ENCODE data around the gene SLC1A2. TPM values are rescaled to one million over a fixed set of nuclear protein-coding genes. Genes with fewer than 3 reads are reported as not detected.

The SLC1A2 gene
- total RNA-seq, 1 experiment from 2014 or later: 0.25 TPM

GRCh38 chr11:35321111-35321510 is 98.2 kb downstream of the SLC1A2 start:
- Histone ChIP-seq H4K20me1 (ENCODE audit: insufficient read depth) (no peaks in the 10 kb centered on the region), H3K9me3 (ENCODE audit: control insufficient read depth in 1 of 2, insufficient read depth in 1 of 2, low read depth in 1 of 2, low read length in 2 of 2) (no peaks in the 10 kb centered on the region), H3K9ac (ENCODE audit: low read length) (no peak overlapping the region), H3K79me2 (ENCODE audit: insufficient read depth, low read length) (no peaks in the 10 kb centered on the region), H2AFZ (ENCODE audit: low read depth, low read length, poor library complexity, severe bottlenecking) (no peak overlapping the region), H3K27me3 (ENCODE audit: insufficient read depth, low read length) (no peaks in the 10 kb centered on the region), H3K4me1 (ENCODE audit: control insufficient read depth in 1 of 2, insufficient read depth in 2 of 2, low read length in 2 of 2) (peaks cover 0 to 8% of the 10 kb centered on the region in 2 experiments; a peak in 1 of 4 replicates), H3K9me2 (ENCODE audit: insufficient read depth) (no peaks in the 10 kb centered on the region), H3K4me3 (replicated peaks in 1 of 2; ENCODE audit: low read depth in 1 of 2, low read length in 2 of 2) (no peak overlapping the region), H3K27ac (ENCODE audit: low read depth, low read length) (no peak overlapping the region), H3K36me3 (ENCODE audit: control insufficient read depth in 1 of 2, insufficient read depth in 2 of 2, low read length in 2 of 2) (no peaks in the 10 kb centered on the region), H3K4me2 (ENCODE audit: low read length) (no peak overlapping the region)
- CTCF ChIA-PET: no interaction called here
- no TSS peak for BruUV-seq (replicated peaks)
- TF ChIP-seq EZH2phosphoT487 (IDR thresholded peaks at IDR 0.05; ENCODE audit: borderline replicate concordance) (no peak), SIN3A (IDR thresholded peaks at IDR 0.05; ENCODE audit: low read depth) (no peak), ZFX (IDR thresholded peaks at IDR 0.05) (no peak), CBX3 (IDR thresholded peaks at IDR 0.05; ENCODE audit: low read depth) (no peak), SRF (IDR thresholded peaks at IDR 0.05; ENCODE audit: low read depth) (no peak), ELF1 (IDR thresholded peaks at IDR 0.05; ENCODE audit: borderline replicate concordance, low read depth) (no peak), EGR1 (IDR thresholded peaks at IDR 0.05; ENCODE audit: low read depth) (no peak), POLR2A (IDR thresholded peaks at IDR 0.05; ENCODE audit: borderline replicate concordance, extremely low read depth, insufficient read depth, insufficient read length) (no peak), TCF7L2 (IDR thresholded peaks at IDR 0.05; ENCODE audit: borderline replicate concordance, extremely low read depth, insufficient read depth, insufficient read length) (no peak), EZH2 (IDR thresholded peaks at IDR 0.05) (no peak), SP1 (IDR thresholded peaks at IDR 0.05; ENCODE audit: low read depth) (no peak), RAD21 (IDR thresholded peaks at IDR 0.05; ENCODE audit: low read depth) (no peak), CEBPB (IDR thresholded peaks at IDR 0.05; ENCODE audit: low read depth) (no peak), FOSL1 (IDR thresholded peaks at IDR 0.05; ENCODE audit: low read depth) (no peak), MAX (IDR thresholded peaks at IDR 0.05) (no peak), REST (IDR thresholded peaks at IDR 0.05; ENCODE audit: low read depth) (no peak)
- TF ChIP-seq, protein P1, sequence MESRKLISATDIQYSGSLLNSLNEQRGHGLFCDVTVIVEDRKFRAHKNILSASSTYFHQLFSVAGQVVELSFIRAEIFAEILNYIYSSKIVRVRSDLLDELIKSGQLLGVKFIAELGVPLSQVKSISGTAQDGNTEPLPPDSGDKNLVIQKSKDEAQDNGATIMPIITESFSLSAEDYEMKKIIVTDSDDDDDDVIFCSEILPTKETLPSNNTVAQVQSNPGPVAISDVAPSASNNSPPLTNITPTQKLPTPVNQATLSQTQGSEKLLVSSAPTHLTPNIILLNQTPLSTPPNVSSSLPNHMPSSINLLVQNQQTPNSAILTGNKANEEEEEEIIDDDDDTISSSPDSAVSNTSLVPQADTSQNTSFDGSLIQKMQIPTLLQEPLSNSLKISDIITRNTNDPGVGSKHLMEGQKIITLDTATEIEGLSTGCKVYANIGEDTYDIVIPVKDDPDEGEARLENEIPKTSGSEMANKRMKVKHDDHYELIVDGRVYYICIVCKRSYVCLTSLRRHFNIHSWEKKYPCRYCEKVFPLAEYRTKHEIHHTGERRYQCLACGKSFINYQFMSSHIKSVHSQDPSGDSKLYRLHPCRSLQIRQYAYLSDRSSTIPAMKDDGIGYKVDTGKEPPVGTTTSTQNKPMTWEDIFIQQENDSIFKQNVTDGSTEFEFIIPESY (IDR thresholded peaks at IDR 0.05; ENCODE audit: extremely low read depth, insufficient replicate concordance, low read length): no peak
- TF ChIP-seq, protein P2, sequence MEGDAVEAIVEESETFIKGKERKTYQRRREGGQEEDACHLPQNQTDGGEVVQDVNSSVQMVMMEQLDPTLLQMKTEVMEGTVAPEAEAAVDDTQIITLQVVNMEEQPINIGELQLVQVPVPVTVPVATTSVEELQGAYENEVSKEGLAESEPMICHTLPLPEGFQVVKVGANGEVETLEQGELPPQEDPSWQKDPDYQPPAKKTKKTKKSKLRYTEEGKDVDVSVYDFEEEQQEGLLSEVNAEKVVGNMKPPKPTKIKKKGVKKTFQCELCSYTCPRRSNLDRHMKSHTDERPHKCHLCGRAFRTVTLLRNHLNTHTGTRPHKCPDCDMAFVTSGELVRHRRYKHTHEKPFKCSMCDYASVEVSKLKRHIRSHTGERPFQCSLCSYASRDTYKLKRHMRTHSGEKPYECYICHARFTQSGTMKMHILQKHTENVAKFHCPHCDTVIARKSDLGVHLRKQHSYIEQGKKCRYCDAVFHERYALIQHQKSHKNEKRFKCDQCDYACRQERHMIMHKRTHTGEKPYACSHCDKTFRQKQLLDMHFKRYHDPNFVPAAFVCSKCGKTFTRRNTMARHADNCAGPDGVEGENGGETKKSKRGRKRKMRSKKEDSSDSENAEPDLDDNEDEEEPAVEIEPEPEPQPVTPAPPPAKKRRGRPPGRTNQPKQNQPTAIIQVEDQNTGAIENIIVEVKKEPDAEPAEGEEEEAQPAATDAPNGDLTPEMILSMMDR (IDR thresholded peaks at IDR 0.05 in 2 of 3, conservative IDR thresholded peaks at IDR 0.05 in 1 of 3; ENCODE audit: borderline replicate concordance in 1 of 3, insufficient read depth in 1 of 3, low read depth in 2 of 3, low read length in 2 of 3): no peak
- POLR2A ChIA-PET: no interaction called here
- RAD21 ChIA-PET (ENCODE audit: low non-redundant PET in 1 of 2, low total read pairs in 2 of 2, uncharacterized antibody in 2 of 2, unreplicated experiment in 2 of 2): no interaction called here
- no peak for ATAC-seq
- DNase-seq (ENCODE audit: low read depth, low spot score): no peak
- intact Hi-C loops (cut with micrococcal nuclease): no loop called here

All from HCT116 (cell line).